ENCODE data around the gene SRC. TPM values are rescaled to one million over a fixed set of nuclear protein-coding genes. Genes with fewer than 3 reads are reported as not detected.

The SRC gene
- total RNA-seq, 2 donors from 2014 or later: 61.2 to 149 TPM

- no peak for DNase-seq (ENCODE audit: low spot score)
- intact Hi-C loops (cut with DNase I): no loop called here
- H3K9me3 ChIP-seq: no peaks in the 10 kb centered on the region
- TF ChIP-seq POLR2AphosphoS5 (IDR thresholded peaks at IDR 0.05): no peak
- no peak for TF ChIP-seq POLR2A (IDR thresholded peaks at IDR 0.05)
- TF ChIP-seq CTCF (IDR thresholded peaks at IDR 0.05): no peak
- no peaks in the 10 kb centered on the region for H3K27me3 ChIP-seq (replicated peaks; ENCODE audit: insufficient read depth)
- H3K36me3 ChIP-seq: no peaks in the 10 kb centered on the region
- WGBS: 47% methylated on average over 23 of the region's 23 CpGs
- H3K4me1 ChIP-seq (replicated peaks): peaks cover 2% of the 10 kb centered on the region
- H3K27ac ChIP-seq: no peak overlapping the region
- H3K4me3 ChIP-seq: no peak overlapping the region
Observed at GRCh38 chr20:37408302-37409193, 62.6 kb downstream of the SRC start.

GRCh38 chr20:37411408-37412219, 65.7 kb downstream of the SRC start:
- intact Hi-C loops (cut with DNase I): no loop called here
- H3K27me3 ChIP-seq (replicated peaks; ENCODE audit: insufficient read depth): no peaks in the 10 kb centered on the region
- H3K9me3 ChIP-seq: no peaks in the 10 kb centered on the region
- H3K4me3 ChIP-seq: peak overlapping the region in 1 of 2 donors; percentile 12
- H3K27ac ChIP-seq: no peak overlapping the region
- no peak for DNase-seq (ENCODE audit: low spot score)
- H3K36me3 ChIP-seq: no peaks in the 10 kb centered on the region
- 44% methylated on average over 17 of the region's 17 CpGs for WGBS
- H3K4me1 ChIP-seq (replicated peaks): no peaks in the 10 kb centered on the region
- TF ChIP-seq CTCF (IDR thresholded peaks at IDR 0.05) (no peak), POLR2A (IDR thresholded peaks at IDR 0.05) (no peak)

DNA sequence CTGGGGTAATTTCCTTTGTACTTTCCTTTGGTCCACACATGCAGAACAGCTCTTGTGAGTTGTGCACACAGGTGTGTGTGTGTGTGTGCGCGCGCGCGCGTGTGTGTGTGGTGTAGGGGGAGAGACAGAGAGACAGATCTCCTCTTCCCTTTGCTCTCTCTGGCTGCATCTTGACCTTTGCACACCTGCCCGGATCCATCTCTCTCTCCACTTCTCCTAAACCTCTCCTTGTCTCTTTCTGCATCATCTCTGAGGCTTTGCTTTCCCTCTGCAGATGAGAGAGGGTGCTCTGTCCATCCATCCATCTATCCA, 67.0 kb downstream of the SRC start:
- Histone ChIP-seq H3K27ac (no peak overlapping the region), H3K9me3 (no peaks in the 10 kb centered on the region), H3K27me3 (replicated peaks; ENCODE audit: insufficient read depth) (no peaks in the 10 kb centered on the region), H3K4me1 (replicated peaks) (no peaks in the 10 kb centered on the region), H3K36me3 (no peaks in the 10 kb centered on the region), H3K4me3 (no peak overlapping the region)
- no peak for DNase-seq (ENCODE audit: low spot score)
- intact Hi-C loops (cut with DNase I): no loop called here
- TF ChIP-seq CTCF (IDR thresholded peaks at IDR 0.05) (no peak), POLR2A (IDR thresholded peaks at IDR 0.05) (no peak), POLR2AphosphoS5 (IDR thresholded peaks at IDR 0.05) (no peak)
- WGBS: 89% methylated on average over 7 of the region's 7 CpGs

DNA sequence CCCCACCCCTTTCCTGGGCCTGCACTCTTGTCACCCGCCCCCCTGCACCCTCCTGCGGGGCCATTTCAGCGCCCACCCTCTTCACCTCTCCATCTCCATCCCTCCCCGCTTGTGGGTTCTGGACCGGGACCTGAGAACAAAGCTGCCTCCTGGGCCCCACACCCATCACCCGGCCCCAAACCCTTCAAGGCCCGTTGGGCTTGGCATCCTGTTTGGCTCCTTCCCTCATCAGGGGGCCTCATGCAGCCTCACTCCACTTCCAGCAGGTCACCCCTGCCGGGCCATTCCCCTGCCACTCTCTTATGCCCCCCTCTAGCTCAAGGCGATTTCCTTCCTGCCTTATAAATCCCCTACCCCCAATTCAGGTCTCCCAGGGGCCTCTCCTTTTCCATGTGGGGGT, 67.4 kb downstream of the SRC start:
- WGBS: 77% methylated on average over 9 of the region's 9 CpGs
- H3K27ac ChIP-seq: no peak overlapping the region
- no peaks in the 10 kb centered on the region for H3K36me3 ChIP-seq
- H3K4me3 ChIP-seq: no peak overlapping the region
- TF ChIP-seq CTCF (IDR thresholded peaks at IDR 0.05) (no peak), POLR2AphosphoS5 (IDR thresholded peaks at IDR 0.05) (no peak), POLR2A (IDR thresholded peaks at IDR 0.05) (no peak)
- H3K9me3 ChIP-seq: no peaks in the 10 kb centered on the region
- DNase-seq (ENCODE audit: low spot score): no peak
- intact Hi-C loops (cut with DNase I): no loop called here
- no peaks in the 10 kb centered on the region for H3K4me1 ChIP-seq (replicated peaks)
- no peaks in the 10 kb centered on the region for H3K27me3 ChIP-seq (replicated peaks; ENCODE audit: insufficient read depth)

Measured in prostate gland (tissue), 2 donors.